GM12878 (cell line): ENCODE measurements around the gene HIVEP2. TPM values are rescaled to one million over a fixed set of nuclear protein-coding genes. Genes with fewer than 3 reads are reported as not detected.

ENCODE experiments used
- ATF7 ChIP-seq: fragments of 450-650 bp; IDR thresholded peaks from 2 replicates; pipeline ENCODE4 v1.6.1; 2016; ENCODE audit warnings: low read depth, mild to moderate bottlenecking
- BCL11A ChIP-seq: IDR thresholded peaks from 2 replicates; pipeline ENCODE4 v1.6.1; 2011; ENCODE audit warnings: low read depth, low read length
- CHD2 ChIP-seq: IDR thresholded peaks from 2 replicates; pipeline ENCODE4 v1.6.1; 2011; ENCODE audit warnings: low read depth, low read length, improper control_type of control experiment, borderline replicate concordance
- CREB1 ChIP-seq: IDR thresholded peaks from 2 replicates; pipeline ENCODE4 v1.6.1; 2012; ENCODE audit warnings: low read depth, mild to moderate bottlenecking, inconsistent platforms
- CREM ChIP-seq: IDR thresholded peaks from 2 replicates; pipeline ENCODE4 v1.6.1; 2014; ENCODE audit warnings: antibody characterized with exemption, low read depth
- EED ChIP-seq: sonication (generic); IDR thresholded peaks from 2 replicates; pipeline ENCODE4 v1.6.1; 2016; ENCODE audit warnings: antibody characterized with exemption, low read depth
- EP300 ChIP-seq, 2 experiments: fragments of 150-350 bp in 1 of 2; IDR thresholded peaks; 2 replicates each; pipeline ENCODE4 v1.6.1; 2011 to 2012; ENCODE audit warnings: low read depth in 2 of 2, low read length in 2 of 2, borderline replicate concordance in 1 of 2, improper control_type of control experiment in 1 of 2, inconsistent platforms in 1 of 2; ENCODE audit not compliant: control insufficient read depth in 1 of 2
- ETV6 ChIP-seq, 2 experiments: fragments of 450-650 bp in 1 of 2; IDR thresholded peaks in 1 of 2; conservative IDR thresholded peaks in 1 of 2; 2 replicates each; pipeline ENCODE4 v1.6.1; 2014; ENCODE audit warnings: antibody characterized with exemption in 1 of 2, borderline replicate concordance in 1 of 2, low read depth in 1 of 2, mild to moderate bottlenecking in 1 of 2, moderate library complexity in 1 of 2
- IKZF1 ChIP-seq: fragments of 450-650 bp; conservative IDR thresholded peaks from 2 replicates; pipeline ENCODE4 v1.6.1; 2017; ENCODE audit warnings: antibody characterized with exemption, mild to moderate bottlenecking
- IKZF2 ChIP-seq, 2 experiments: fragments of 450-650 bp; IDR thresholded peaks; 2 replicates each; pipeline ENCODE4 v1.6.1; 2017; ENCODE audit warnings: mild to moderate bottlenecking in 2 of 2, moderate library complexity in 2 of 2
- IRF4 ChIP-seq: IDR thresholded peaks from 2 replicates; pipeline ENCODE4 v1.6.1; 2011; ENCODE audit warnings: low read depth, low read length
- MEF2B ChIP-seq: fragments of 450-650 bp; IDR thresholded peaks from 2 replicates; pipeline ENCODE4 v1.6.1; 2018; ENCODE audit warnings: mild to moderate bottlenecking, moderate library complexity; ENCODE audit not compliant: partially characterized antibody, poor library complexity, severe bottlenecking
- MTA3 ChIP-seq: IDR thresholded peaks from 2 replicates; pipeline ENCODE4 v1.6.1; 2012; ENCODE audit warnings: low read length, inconsistent platforms, borderline replicate concordance
- NBN ChIP-seq: fragments of 450-650 bp; IDR thresholded peaks from 2 replicates; pipeline ENCODE4 v1.6.1; 2016
- NR2F1 ChIP-seq: fragments of 450-650 bp; conservative IDR thresholded peaks from 2 replicates; pipeline ENCODE4 v1.6.1; 2017; ENCODE audit warnings: mild to moderate bottlenecking
- RELA ChIP-seq: fragments of 450-650 bp; IDR thresholded peaks from 2 replicates; pipeline ENCODE4 v1.8.0; 2014; ENCODE audit warnings: borderline replicate concordance; ENCODE audit not compliant: partially characterized antibody
- RELB ChIP-seq: fragments of 450-650 bp; IDR thresholded peaks from 2 replicates; pipeline ENCODE4 v1.6.1; 2017; ENCODE audit warnings: low read depth, mild to moderate bottlenecking, moderate library complexity
- RUNX3 ChIP-seq: IDR thresholded peaks from 2 replicates; pipeline ENCODE4 v1.6.1; 2012; ENCODE audit warnings: low read length, inconsistent platforms
- SKIL ChIP-seq: fragments of 450-650 bp; IDR thresholded peaks from 2 replicates; pipeline ENCODE4 v1.6.1; 2017; ENCODE audit warnings: mild to moderate bottlenecking, low read depth, inconsistent platforms; ENCODE audit not compliant: poor library complexity, severe bottlenecking
- YY1 ChIP-seq: IDR thresholded peaks from 2 replicates; pipeline ENCODE4 v1.6.1; 2011; ENCODE audit warnings: low read depth, mild to moderate bottlenecking, low read length
- ZBTB11 ChIP-seq: fragments of 450-650 bp; formaldehyde crosslinking; IDR thresholded peaks from 2 replicates; pipeline ENCODE4 v1.5.0; 2022; ENCODE audit warnings: mild to moderate bottlenecking, missing genetic modification characterization
- ZNF217 ChIP-seq: fragments of 450-650 bp; IDR thresholded peaks from 2 replicates; pipeline ENCODE4 v1.6.1; 2017; ENCODE audit warnings: antibody characterized with exemption, mild to moderate bottlenecking
- ZNF24 ChIP-seq: fragments of 450-650 bp; IDR thresholded peaks from 2 replicates; pipeline ENCODE4 v1.6.1; 2017; ENCODE audit warnings: antibody characterized with exemption, mild to moderate bottlenecking
- polyA plus RNA-seq, 11 experiments: library from polyadenylated mRNA; depleted of rRNA in 4 of 11; unstranded in 6 of 11; stranded (reverse) in 5 of 11; fragments of >200 nt; fragmentation: Nextera tagmentation in 4 of 11; fragmentation: Illumina TruSeq in 1 of 11; extraction: Ambion mirVana in 4 of 11; extraction: Trizol in 1 of 11; gene quantifications; 1 replicate in 1 of 11; 2 replicates in 10 of 11; pipeline versions ENCODE4 v1.2.1 to v1.2.3, GENCODE V29; 2011 to 2016; ENCODE audit warnings: inconsistent platforms in 2 of 11, missing spikeins in 2 of 11, low read depth in 1 of 11
- total RNA-seq, 4 experiments: library from RNA; depleted of rRNA in 3 of 4; stranded (reverse); fragments of >200 nt in 3 of 4; fragmentation: Illumina TruSeq in 1 of 4; extraction: Trizol in 1 of 4; gene quantifications; 2 replicates each; pipeline versions ENCODE4 v1.2.1 to v1.2.3, GENCODE V29; 2013 to 2021

Gene HIVEP2
- total and polyA plus RNA-seq, 10 of the 15 experiments (the other 5 are each of a cell fraction or from before 2014, with no cell fraction given), result 1.2 to 15.7 (median 10.2) TPM

- peak in 1 of 2 experiments; percentile 77; a peak in 1 of 4 replicates for TF ChIP-seq ETV6 (conservative IDR thresholded peaks at IDR 0.05 in 1 of 2, IDR thresholded peaks at IDR 0.05 in 1 of 2; ENCODE audit: borderline replicate concordance in 1 of 2, low read depth in 1 of 2)
- TF ChIP-seq BCL11A, result peak; percentile 81
- no peak for TF ChIP-seq ZBTB11 (CRISPR knock-in tag)
- 0 out of 2 replicates have a peak, but pooled peaks have one; percentile 38 for TF ChIP-seq IRF4
- TF ChIP-seq NR2F1, result peak; percentile 52
- peak; percentile 45; the same call in 1 of the 2 replicates for TF ChIP-seq NBN
- peak; percentile 75 for TF ChIP-seq CREM
- peak; percentile 63 for TF ChIP-seq CREB1
- peak; percentile 95 for TF ChIP-seq SKIL
- TF ChIP-seq RELB, result peak; percentile 96
- TF ChIP-seq RELA, result peak; percentile 55
- TF ChIP-seq EP300 (IDR thresholded peaks at IDR 0.05; ENCODE audit: borderline replicate concordance in 1 of 2, control insufficient read depth in 1 of 2, low read depth in 2 of 2, low read length in 2 of 2), result peak; percentile 81 to 87
- peak; percentile 94 for TF ChIP-seq IKZF1
- TF ChIP-seq ZNF217, result peak; percentile 65; the same call in 1 of the 2 replicates
- TF ChIP-seq RUNX3, result peak; percentile 97
- TF ChIP-seq ATF7, result peak; percentile 76
- peak; percentile 98 for TF ChIP-seq IKZF2 (IDR thresholded peaks at IDR 0.05)
- TF ChIP-seq CHD2, result 0 out of 2 replicates have a peak, but pooled peaks have one; percentile 40
- TF ChIP-seq MEF2B, result peak; percentile 31
- TF ChIP-seq ZNF24, result peak; percentile 55; the same call in 1 of the 2 replicates
- TF ChIP-seq EED, result peak; percentile 94
- TF ChIP-seq YY1, result peak; percentile 70; the same call in 1 of the 2 replicates
- TF ChIP-seq MTA3, result peak; percentile 77; the same call in 1 of the 2 replicates
These were observed 73.1 kb downstream of the HIVEP2 start (continued) for GRCh38 chr6:142871910-142872331.
